DMS153 (cell line): ENCODE data around the gene MET.

Experiments
- DNase-seq: peaks from one replicate; lab custom pipeline; 2025; lab: John Stamatoyannopoulos, UW

Gene MET

GRCh38 chr7:116783666-116784318 is 111.8 kb downstream of the MET start:
- no peak for DNase-seq

- DNase-seq, result no peak
Observed at GRCh38 chr7:116784647-116785046, 112.7 kb downstream of the MET start.

GRCh38 chr7:116785843-116786242 is 113.8 kb downstream of the MET start:
- DNase-seq, result no peak

GRCh38 chr7:116786791-116787443 is 114.9 kb downstream of the MET start:
- peak; percentile 17 for DNase-seq

GRCh38 chr7:116787881-116788280 is 115.9 kb downstream of the MET start:
- no peak for DNase-seq

- DNase-seq, result no peak
Observed at GRCh38 chr7:116788572-116789197, 116.7 kb downstream of the MET start.

- DNase-seq, result no peak
Observed at GRCh38 chr7:116790025-116790424, 118.0 kb downstream of the MET start.

GRCh38 chr7:116792813-116793212 is 120.8 kb downstream of the MET start:
- DNase-seq, result no peak

GRCh38 chr7:116793795-116794340 is 121.9 kb downstream of the MET start:
- DNase-seq, result no peak

GRCh38 chr7:116796471-116796870 is 124.5 kb downstream of the MET start:
- DNase-seq, result no peak

- no peak for DNase-seq
Observed at GRCh38 chr7:116797612-116798011, 125.6 kb downstream of the MET start.

GRCh38 chr7:116798232-116798631 is 126.2 kb downstream of the MET start:
- DNase-seq, result no peak

- no peak for DNase-seq
Observed at GRCh38 chr7:116799916-116800315, 127.9 kb downstream of the MET start.

GRCh38 chr7:116800594-116800993 is 128.6 kb downstream of the MET start:
- no peak for DNase-seq

- DNase-seq, result no peak
Observed at GRCh38 chr7:116801092-116801710, 129.2 kb downstream of the MET start.

GRCh38 chr7:116802144-116802745 is 130.2 kb downstream of the MET start:
- DNase-seq, result no peak

- DNase-seq, result peak; percentile 25
Observed at GRCh38 chr7:116802746-116803152, 130.8 kb downstream of the MET start.

- DNase-seq, result no peak
Observed at GRCh38 chr7:116804471-116804870, 132.5 kb downstream of the MET start.

- no peak for DNase-seq
Observed at GRCh38 chr7:116805100-116805544, 133.1 kb downstream of the MET start.

GRCh38 chr7:116806046-116806944 is 134.3 kb downstream of the MET start:
- DNase-seq, result no peak

GRCh38 chr7:116807011-116807560 is 135.1 kb downstream of the MET start:
- DNase-seq, result no peak
